ENCODE measurements around the gene ATPAF1.

The ATPAF1 gene

GRCh38 chr1:46582972-46583371 lies 85.2 kb downstream of the ATPAF1 start:
- DNase-seq, result no peak

Data from activated CD8-positive, alpha-beta memory T cell treated with anti-CD3 and anti-CD28 coated beads for 24 hours (primary cell).